ENCODE data around the gene HCN3.
"Not testable (repeated sequence)": the region's sequence is repeated elsewhere in the genome, so short reads cannot be mapped to it uniquely, and the experiment has no call there.

HCN3 gene

GRCh38 chr1:155277070-155277901, at the start of gene HCN3:
Gene HCN3 (plus strand): TSS chr1:155277463. CDS start chr1:155277591, 128 bp downstream.
- H3K4me1 Mint-ChIP-seq = peaks cover 32% of the 10 kb centered on the region
- H3K27me3 Mint-ChIP-seq = no peaks in the 10 kb centered on the region
- H3K27ac Mint-ChIP-seq = no peak within 1 kb of the TSS
- H3K9me3 Mint-ChIP-seq = no peaks in the 10 kb centered on the region
- ATAC-seq (ENCODE audit: low read depth) = peak; percentile 53
- peak; percentile 85 for DNase-seq (ENCODE audit: low spot score in 2 of 2)
- peak within 1 kb of the TSS; percentile 87 for H3K4me3 Mint-ChIP-seq
- H3K36me3 Mint-ChIP-seq = peaks cover 5% of the 10 kb centered on the region

- Mint-ChIP-seq H3K4me1 (peaks cover 25% of the 10 kb centered on the region), H3K9me3 (no peaks in the 10 kb centered on the region)
- no peak for ATAC-seq (ENCODE audit: low read depth)
These were observed 49.2 kb upstream of the HCN3 start for GRCh38 chr1:155228096-155228427.

GRCh38 chr1:155231302-155231701, 46.0 kb upstream of the HCN3 start:
- H3K4me3 Mint-ChIP-seq; H3K36me3 Mint-ChIP-seq; H3K27me3 Mint-ChIP-seq; ATAC-seq (ENCODE audit: low read depth); H3K27ac Mint-ChIP-seq; H3K9me3 Mint-ChIP-seq; DNase-seq (ENCODE audit: low spot score in 2 of 2): not testable (repeated sequence)
- peaks cover 12% of the 10 kb centered on the region for H3K4me1 Mint-ChIP-seq

More at GRCh38 chr1:155228096-155228427, 49.2 kb upstream of the HCN3 start:
- Mint-ChIP-seq H3K4me3 (peak overlapping the region; percentile 84), H3K27ac (peak overlapping the region; percentile 81), H3K27me3 (no peaks in the 10 kb centered on the region), H3K36me3 (no peaks in the 10 kb centered on the region)
- no peak for DNase-seq (ENCODE audit: low spot score in 2 of 2)

- not testable (repeated sequence) for H3K4me1 Mint-ChIP-seq; DNase-seq (ENCODE audit: low spot score in 2 of 2); H3K9me3 Mint-ChIP-seq; H3K27me3 Mint-ChIP-seq; H3K4me3 Mint-ChIP-seq; H3K36me3 Mint-ChIP-seq; H3K27ac Mint-ChIP-seq; ATAC-seq (ENCODE audit: low read depth)
These were observed 45.0 kb upstream of the HCN3 start for GRCh38 chr1:155232001-155232978.

- not testable (repeated sequence) for H3K27ac Mint-ChIP-seq; ATAC-seq (ENCODE audit: low read depth); H3K27me3 Mint-ChIP-seq; H3K9me3 Mint-ChIP-seq; DNase-seq (ENCODE audit: low spot score in 2 of 2); H3K4me1 Mint-ChIP-seq; H3K4me3 Mint-ChIP-seq
- peaks cover 13% of the 10 kb centered on the region for H3K36me3 Mint-ChIP-seq
These were observed 43.8 kb upstream of the HCN3 start for GRCh38 chr1:155233502-155233901.

- H3K4me1 Mint-ChIP-seq; ATAC-seq (ENCODE audit: low read depth); H3K27me3 Mint-ChIP-seq; H3K27ac Mint-ChIP-seq; H3K9me3 Mint-ChIP-seq; H3K4me3 Mint-ChIP-seq; DNase-seq (ENCODE audit: low spot score in 2 of 2): not testable (repeated sequence)
- peaks cover 17% of the 10 kb centered on the region for H3K36me3 Mint-ChIP-seq
These were observed 41.9 kb upstream of the HCN3 start for GRCh38 chr1:155235375-155235774.

- no peak overlapping the region for H3K4me3 Mint-ChIP-seq
- peaks cover 17% of the 10 kb centered on the region for H3K36me3 Mint-ChIP-seq
- H3K27me3 Mint-ChIP-seq = no peaks in the 10 kb centered on the region
- H3K4me1 Mint-ChIP-seq = peaks cover 12% of the 10 kb centered on the region
- DNase-seq (ENCODE audit: low spot score in 2 of 2) = no peak
- ATAC-seq (ENCODE audit: low read depth) = no peak
- H3K9me3 Mint-ChIP-seq = no peaks in the 10 kb centered on the region
- H3K27ac Mint-ChIP-seq = no peak overlapping the region
These were observed 40.8 kb upstream of the HCN3 start for GRCh38 chr1:155236451-155236850.

- Mint-ChIP-seq H3K27me3 (no peaks in the 10 kb centered on the region), H3K27ac (peak overlapping the region; percentile 83), H3K9me3 (no peaks in the 10 kb centered on the region), H3K4me3 (peak overlapping the region; percentile 86), H3K36me3 (peaks cover 11% of the 10 kb centered on the region), H3K4me1 (peaks cover 25% of the 10 kb centered on the region)
- DNase-seq (ENCODE audit: low spot score in 2 of 2) = peak; percentile 42 to 51
- peak; percentile 31 for ATAC-seq (ENCODE audit: low read depth)
These were observed 36.1 kb upstream of the HCN3 start for GRCh38 chr1:155241069-155241679.

- Mint-ChIP-seq H3K27ac (no peak overlapping the region), H3K4me3 (no peak overlapping the region), H3K4me1 (peaks cover 25% of the 10 kb centered on the region), H3K36me3 (peaks cover 8% of the 10 kb centered on the region), H3K27me3 (no peaks in the 10 kb centered on the region), H3K9me3 (no peaks in the 10 kb centered on the region)
- ATAC-seq (ENCODE audit: low read depth) = no peak
- no peak for DNase-seq (ENCODE audit: low spot score in 2 of 2)
These were observed 35.4 kb upstream of the HCN3 start for GRCh38 chr1:155241841-155242264.

GRCh38 chr1:155242805-155243358, 34.4 kb upstream of the HCN3 start:
- Mint-ChIP-seq H3K36me3 (peaks cover 5% of the 10 kb centered on the region), H3K4me3 (peak overlapping the region; percentile 81), H3K9me3 (no peaks in the 10 kb centered on the region), H3K4me1 (peaks cover 25% of the 10 kb centered on the region), H3K27ac (peak overlapping the region; percentile 92), H3K27me3 (no peaks in the 10 kb centered on the region)
- ATAC-seq (ENCODE audit: low read depth) = no peak
- DNase-seq (ENCODE audit: low spot score in 2 of 2) = no peak

- no peaks in the 10 kb centered on the region for H3K36me3 Mint-ChIP-seq
- H3K4me3 Mint-ChIP-seq = peak overlapping the region; percentile 81
- no peaks in the 10 kb centered on the region for H3K9me3 Mint-ChIP-seq
- peak overlapping the region; percentile 92 for H3K27ac Mint-ChIP-seq
- peaks cover 23% of the 10 kb centered on the region for H3K4me1 Mint-ChIP-seq
- DNase-seq (ENCODE audit: low spot score in 2 of 2) (peak; percentile 84 to 89), ATAC-seq (ENCODE audit: low read depth) (peak; percentile 91)
- H3K27me3 Mint-ChIP-seq = no peaks in the 10 kb centered on the region
These were observed 32.7 kb upstream of the HCN3 start for GRCh38 chr1:155244368-155245162.

GRCh38 chr1:155245163-155245524, 32.1 kb upstream of the HCN3 start:
- Mint-ChIP-seq H3K4me1 (peaks cover 25% of the 10 kb centered on the region), H3K27ac (peak overlapping the region; percentile 92), H3K36me3 (no peaks in the 10 kb centered on the region), H3K4me3 (peak overlapping the region; percentile 81), H3K9me3 (no peaks in the 10 kb centered on the region), H3K27me3 (no peaks in the 10 kb centered on the region)
- no peak for ATAC-seq (ENCODE audit: low read depth)
- no peak for DNase-seq (ENCODE audit: low spot score in 2 of 2)

- not testable (repeated sequence) for H3K9me3 Mint-ChIP-seq; ATAC-seq (ENCODE audit: low read depth); H3K27ac Mint-ChIP-seq; H3K27me3 Mint-ChIP-seq; H3K36me3 Mint-ChIP-seq; H3K4me3 Mint-ChIP-seq; DNase-seq (ENCODE audit: low spot score in 2 of 2)
- H3K4me1 Mint-ChIP-seq = peaks cover 16% of the 10 kb centered on the region
These were observed 30.5 kb upstream of the HCN3 start for GRCh38 chr1:155246796-155247195.
